GM12892 (cell line): ENCODE results near the gene MLXIP.

Experiments
- POLR2A ChIP-seq: IDR thresholded peaks from 2 replicates; pipeline ENCODE4 v1.6.1; 2011; ENCODE audit warnings: low read depth, low read length, control low read depth
- POLR2AphosphoS5 ChIP-seq: IDR thresholded peaks from 2 replicates; pipeline ENCODE4 v1.6.1; 2011; ENCODE audit warnings: low read depth, low read length, control low read depth

DNA sequence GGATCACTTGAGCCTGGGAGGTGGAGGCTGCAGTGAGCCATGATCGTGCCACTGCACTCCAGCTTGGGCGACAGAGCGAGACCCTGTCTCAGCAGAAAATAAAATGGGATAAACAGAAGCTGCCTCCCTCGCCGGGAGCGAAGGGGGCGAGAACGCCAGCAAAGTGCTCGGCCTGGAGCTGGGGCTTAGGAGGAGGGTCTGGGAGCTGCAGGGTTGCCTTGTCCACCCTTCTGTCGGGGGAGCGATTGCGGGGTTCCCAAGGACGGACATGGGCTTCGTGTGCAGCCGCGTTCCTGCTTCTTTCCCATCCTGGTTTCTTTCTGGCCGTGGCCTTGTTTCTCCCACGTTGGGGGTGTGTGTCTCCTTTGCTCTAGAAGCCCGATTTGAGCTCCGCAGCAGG is 27.9 kb upstream of the MLXIP start:
- TF ChIP-seq POLR2AphosphoS5 (no peak), POLR2A (no peak)
